Measurements from ENCODE around the gene GPR31.

Gene GPR31

DNA sequence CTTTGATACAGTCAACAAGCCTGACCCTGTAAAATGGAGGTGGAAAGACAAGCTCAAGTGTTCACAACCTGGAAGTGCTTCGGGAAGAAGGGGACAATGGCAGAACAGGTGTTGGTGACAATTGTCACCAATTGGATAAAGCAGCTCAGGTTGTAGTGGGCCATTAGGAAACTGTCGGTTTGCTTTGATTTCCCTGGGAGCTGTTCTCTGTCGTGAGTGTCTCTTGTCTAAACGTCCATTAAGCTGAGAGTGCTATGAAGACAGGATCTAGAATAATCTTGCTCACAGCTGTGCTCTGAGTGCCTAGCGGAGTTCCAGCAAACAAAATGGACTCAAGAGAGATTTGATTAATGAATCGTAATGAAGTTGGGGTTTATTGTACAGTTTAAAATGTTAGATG lies 19.9 kb downstream of the GPR31 start:
- DNase-seq (ENCODE audit: low spot score): no peak

DNA sequence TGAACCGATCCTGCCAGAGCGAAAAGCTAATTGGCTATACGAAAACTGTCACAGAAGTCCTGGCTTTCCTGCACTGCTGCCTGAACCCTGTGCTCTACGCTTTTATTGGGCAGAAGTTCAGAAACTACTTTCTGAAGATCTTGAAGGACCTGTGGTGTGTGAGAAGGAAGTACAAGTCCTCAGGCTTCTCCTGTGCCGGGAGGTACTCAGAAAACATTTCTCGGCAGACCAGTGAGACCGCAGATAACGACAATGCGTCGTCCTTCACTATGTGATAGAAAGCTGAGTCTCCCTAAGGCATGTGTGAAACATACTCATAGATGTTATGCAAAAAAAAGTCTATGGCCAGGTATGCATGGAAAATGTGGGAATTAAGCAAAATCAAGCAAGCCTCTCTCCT lies 20.7 kb downstream of the GPR31 start:
- DNase-seq (ENCODE audit: low spot score): no peak

DNA sequence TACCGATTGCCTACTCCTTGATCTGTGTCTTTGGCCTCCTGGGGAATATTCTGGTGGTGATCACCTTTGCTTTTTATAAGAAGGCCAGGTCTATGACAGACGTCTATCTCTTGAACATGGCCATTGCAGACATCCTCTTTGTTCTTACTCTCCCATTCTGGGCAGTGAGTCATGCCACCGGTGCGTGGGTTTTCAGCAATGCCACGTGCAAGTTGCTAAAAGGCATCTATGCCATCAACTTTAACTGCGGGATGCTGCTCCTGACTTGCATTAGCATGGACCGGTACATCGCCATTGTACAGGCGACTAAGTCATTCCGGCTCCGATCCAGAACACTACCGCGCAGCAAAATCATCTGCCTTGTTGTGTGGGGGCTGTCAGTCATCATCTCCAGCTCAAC lies 21.4 kb downstream of the GPR31 start:
- DNase-seq (ENCODE audit: low spot score): no peak

DNA sequence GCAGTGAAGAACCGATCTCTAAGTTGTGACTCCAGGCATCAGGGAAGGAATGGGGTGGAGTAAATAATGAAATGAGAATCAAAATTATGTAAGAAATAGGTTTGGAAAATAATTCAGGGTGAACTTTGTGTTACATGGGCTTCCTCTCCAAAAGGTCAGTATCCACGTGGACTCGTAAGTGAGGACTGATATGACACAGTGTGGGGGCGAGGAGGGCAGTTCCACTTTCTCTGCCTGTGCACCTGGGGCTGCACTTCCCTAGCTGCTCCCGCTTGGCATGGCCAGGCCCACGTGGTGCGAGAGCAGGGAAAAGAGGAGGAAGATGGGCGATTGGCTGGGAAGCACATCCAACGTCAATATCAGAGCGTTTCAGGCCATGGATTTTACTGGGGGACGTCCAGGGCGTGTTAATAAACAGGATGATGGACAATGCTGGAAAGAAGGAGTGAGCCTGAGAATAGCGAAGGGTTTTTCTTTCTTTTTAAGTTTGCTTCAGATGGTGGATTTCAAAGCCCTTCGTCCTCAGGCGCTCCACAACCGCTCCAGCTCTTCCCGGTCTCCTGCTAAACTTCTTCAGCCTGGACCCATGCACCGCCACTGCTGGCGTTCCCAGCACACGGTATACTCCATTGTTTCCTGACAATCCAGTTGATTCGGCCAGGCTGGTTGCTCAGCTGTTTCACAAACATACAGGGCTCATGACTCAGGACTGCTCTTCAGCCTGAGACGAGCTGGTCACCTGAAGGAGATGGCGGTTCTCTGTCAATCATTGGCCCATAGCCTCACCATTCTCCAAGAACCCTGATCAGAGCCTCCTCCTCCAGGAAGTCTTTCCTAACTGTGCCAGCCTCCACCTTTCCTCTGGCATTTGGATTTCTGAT lies 23.1 kb downstream of the GPR31 start:
- no peak for DNase-seq (ENCODE audit: low spot score)

DNA sequence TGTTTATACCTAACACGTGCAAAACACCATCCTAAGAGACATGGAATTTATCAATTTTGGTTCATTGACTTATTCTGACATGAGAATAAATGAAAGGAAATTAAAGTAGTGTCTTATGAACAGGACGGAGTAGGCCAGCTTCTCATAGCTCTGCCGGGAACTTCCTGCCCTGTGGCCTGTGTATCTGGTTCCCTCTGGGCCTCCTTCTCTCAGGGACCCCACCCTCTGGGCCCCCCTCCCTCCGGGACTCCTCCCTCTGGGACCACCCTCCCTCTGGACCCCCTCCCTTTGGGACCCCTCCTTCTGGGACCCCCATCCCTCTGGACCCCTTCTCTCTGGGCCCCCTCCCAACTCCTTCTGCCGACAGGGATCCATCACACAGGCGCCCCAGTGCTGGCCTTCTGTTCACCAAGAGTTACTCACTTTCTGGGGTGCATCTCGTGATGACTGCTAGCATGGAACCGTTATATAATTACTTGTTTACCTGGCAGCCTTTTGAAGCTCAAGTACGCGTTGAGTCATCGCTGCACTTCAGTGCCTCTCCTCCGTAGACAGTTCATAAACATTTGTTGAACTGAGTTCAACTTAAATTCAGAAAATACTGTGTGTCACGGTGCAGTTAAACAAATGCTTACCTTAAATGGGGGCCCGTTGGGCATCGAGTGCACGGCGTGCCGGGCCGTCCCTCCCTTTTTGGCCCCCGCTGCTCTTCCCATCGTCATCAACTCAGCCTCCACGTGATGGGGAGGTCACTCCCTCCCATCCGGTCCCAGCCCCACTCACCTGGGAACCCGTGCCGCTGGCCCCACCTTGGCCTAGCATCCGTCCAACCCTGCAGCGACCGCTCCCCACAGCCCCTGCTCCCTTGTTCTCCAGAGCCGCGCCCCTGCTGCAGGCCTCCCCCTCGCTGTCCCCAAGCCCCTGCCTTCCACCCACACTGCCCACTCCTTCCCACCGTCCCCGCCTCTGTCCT lies 26.8 kb downstream of the GPR31 start:
- no peak for DNase-seq (ENCODE audit: low spot score)

DNA sequence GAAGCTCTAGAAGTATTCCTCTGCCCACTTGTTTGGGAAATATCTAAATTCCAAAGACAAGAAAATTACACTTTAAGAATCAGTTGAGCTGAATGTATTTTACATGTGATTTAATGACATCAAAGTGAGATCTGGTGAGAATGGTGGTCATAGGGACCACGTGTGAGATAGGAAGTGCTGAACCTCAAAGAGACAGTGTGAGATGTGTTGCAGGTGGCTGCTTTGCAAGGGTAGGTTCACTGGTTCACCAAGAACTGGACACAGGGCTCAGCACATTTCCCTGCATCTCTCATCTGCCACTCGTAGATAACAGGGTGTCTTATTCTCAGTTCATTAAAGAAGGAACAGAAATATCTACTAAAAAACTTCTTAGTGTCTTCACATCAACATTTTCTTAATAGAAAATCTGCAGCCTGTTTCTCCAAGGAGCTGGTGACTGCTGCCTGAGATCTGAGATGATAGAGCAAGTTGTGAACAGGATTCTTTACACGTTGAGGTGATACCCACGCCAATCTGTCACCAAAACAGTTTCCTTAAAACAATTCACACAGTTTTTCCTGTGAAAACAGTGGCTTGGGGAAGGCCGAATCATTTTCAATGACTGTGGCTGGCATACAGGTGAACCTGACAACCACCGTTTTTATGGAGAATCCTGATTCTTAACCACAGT lies 27.6 kb downstream of the GPR31 start:
- DNase-seq (ENCODE audit: low spot score): no peak

DNA sequence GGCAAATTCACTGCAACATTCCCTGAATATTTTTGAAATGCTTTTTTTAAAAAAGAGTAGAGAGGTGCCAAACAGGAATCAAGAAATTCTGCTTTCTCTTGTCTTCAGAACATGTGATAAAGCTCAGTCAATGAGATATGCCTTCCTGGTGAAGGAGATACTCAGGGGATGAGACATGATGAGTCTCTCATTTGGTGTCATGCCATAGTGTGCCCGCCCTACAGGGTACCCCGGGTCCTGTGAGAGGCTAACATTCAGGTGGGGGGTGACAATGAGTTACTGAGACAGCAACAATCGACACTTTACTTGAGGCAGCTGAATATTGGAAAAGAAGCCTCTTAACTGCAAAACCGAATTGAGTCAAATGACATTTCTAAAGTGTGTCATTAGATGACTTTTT lies 28.2 kb downstream of the GPR31 start:
- DNase-seq (ENCODE audit: low spot score): no peak

DNA sequence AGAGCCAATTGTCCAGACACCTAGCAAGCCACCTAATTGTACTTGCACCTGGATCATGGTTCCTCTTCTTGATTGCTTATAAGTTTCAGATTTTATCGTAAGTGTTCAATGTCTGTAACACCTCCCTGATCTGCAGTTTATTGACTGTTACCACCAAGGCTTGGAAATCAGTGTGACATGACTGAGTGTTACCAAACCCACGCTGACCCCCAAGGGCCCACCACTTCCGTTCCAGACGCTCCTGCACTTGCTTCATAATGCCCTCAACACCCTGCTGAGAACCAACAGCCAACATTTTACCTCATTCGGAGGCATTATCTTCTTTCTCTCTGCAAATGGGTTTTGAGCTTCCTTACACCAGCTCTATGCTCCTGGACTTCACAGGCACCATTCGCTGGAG lies 28.6 kb downstream of the GPR31 start:
- no peak for DNase-seq (ENCODE audit: low spot score)

DNA sequence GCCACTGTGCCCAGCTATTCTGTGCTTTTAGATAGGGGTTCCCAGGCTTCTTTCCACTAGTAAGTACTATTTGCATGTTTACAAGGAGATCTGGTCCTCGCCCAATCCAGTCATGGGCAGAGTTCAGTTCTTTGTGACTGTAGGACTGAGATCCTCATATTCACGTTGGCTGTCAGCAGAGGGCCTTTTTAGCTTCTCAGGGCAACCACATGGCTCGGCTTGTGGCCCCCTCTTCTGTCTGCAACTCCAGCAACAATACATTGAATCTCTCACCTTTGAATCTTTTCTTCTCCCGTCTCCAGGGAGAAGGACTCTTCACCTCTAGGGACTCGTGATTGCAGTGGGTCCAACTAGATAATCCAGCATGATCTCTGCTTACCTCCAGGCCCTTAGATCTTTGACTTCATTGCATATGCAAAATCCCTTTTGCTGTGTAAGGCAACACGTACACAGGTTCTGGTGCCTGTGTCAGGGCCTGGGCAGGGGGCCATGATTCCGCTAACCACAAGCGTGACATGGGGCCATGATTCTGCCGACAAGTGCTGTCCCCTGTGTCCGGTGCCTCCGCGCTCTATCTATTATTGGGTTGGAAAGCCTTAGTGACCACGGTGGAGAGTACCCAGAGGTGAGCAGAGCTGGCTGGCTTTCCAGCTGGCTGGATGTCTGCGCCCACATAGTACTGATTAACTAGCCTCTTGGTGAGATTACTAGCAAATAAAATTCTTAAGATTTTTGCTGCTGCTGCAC lies 29.8 kb downstream of the GPR31 start:
- no peak for DNase-seq (ENCODE audit: low spot score)

DNA sequence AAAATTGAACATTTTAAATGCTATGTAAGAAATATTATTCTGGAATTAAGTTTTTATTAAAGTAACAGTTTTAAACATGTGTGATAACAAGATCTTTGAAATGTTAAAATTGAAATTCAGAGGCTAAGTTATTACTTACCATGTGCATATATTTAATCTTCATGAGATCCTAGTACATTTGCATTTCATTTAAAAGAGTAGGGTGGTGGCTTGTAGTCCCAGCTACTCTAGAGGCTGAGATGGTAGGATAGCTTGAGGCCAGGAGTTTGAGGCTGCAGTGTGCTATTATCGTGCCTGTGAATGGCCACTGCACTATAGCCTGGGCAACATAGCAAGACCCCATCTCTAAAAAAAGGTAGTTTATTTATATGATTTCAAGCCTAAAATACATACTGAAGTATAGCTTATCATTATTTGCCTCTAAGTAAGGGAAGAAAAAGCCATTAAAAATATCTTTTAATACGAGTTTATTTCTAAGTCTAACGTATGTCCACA lies 31.9 kb downstream of the GPR31 start:
- no peak for DNase-seq (ENCODE audit: low spot score)

DNA sequence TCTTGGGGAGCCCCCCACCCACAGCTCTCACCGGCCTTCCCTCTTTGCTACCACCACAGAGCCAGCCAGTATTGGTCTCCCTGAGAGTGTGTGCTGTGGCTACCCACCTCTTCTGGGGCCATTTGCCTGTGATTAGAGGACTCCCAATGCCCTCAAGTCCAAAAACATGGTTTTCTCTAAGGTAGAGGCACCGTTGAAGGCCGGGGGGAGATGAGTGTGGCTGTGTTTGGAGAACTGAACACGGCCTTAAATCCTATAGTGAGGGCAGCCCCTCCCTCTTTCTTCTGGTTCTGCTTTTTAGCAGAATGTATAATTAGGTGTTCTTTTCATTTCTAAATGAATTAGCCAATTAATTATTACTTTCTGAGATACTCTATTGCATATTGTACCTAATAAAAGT lies 32.4 kb downstream of the GPR31 start:
- no peak for DNase-seq (ENCODE audit: low spot score)

DNA sequence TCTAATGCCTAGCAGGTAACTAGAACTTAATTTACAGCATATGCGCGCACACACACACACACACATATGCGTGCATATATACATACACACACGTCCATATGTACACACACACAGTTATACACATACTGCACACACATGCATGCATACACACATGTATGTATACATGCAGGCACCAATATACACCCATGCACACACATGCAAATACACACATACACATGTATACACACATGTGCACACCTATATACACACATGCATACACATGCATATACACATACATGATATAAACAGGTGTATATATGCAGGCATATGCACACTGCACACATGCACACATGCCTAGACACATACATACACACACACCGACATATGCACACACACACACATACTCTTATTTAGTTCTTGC lies 33.0 kb downstream of the GPR31 start:
- no peak for DNase-seq (ENCODE audit: low spot score)

DNA sequence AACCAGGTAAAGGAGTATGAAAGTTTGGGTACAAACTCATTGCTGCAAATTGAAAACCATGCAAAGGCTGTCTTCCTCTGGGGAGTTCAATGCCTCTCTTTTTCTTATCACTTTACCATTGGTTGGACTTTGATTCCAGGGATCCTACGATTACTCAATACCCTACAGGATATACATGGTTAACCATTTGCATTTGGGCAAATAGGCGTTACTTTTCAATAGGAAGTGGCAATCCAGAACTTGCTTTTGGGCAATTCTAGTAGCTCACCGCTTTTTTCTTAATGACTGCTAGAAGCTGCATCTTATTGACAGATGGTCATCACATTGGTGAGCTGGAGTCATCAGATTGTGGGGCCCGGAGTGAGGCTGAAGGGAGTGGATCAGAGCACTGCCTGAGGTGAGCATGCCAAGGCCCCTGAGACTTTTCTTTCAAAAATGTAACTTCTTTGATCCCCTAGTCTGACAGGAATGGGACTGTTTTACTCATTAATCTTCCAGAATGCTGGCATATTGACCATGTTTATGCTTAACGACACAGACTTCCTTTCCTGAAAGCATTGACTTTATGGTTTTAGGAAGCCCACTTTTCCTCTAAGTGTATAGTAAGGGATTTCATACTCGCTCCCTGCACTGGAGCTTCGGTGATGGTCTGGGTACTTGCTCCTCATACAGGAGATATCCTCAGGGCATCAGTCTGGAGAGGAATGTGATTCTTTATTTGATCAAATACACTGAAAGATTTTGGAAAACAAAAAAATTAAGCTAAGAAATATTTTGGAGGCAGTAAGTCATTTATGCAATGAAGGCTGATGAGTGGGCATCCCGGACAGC lies 34.7 kb downstream of the GPR31 start, which contains the start of gene CCR6:
Gene CCR6 (plus strand): TSS at position 270 of the 831 bp plus-strand sequence. CDS start 13,039 bp downstream, outside the sequence.
- DNase-seq (ENCODE audit: low spot score): no peak

DNA sequence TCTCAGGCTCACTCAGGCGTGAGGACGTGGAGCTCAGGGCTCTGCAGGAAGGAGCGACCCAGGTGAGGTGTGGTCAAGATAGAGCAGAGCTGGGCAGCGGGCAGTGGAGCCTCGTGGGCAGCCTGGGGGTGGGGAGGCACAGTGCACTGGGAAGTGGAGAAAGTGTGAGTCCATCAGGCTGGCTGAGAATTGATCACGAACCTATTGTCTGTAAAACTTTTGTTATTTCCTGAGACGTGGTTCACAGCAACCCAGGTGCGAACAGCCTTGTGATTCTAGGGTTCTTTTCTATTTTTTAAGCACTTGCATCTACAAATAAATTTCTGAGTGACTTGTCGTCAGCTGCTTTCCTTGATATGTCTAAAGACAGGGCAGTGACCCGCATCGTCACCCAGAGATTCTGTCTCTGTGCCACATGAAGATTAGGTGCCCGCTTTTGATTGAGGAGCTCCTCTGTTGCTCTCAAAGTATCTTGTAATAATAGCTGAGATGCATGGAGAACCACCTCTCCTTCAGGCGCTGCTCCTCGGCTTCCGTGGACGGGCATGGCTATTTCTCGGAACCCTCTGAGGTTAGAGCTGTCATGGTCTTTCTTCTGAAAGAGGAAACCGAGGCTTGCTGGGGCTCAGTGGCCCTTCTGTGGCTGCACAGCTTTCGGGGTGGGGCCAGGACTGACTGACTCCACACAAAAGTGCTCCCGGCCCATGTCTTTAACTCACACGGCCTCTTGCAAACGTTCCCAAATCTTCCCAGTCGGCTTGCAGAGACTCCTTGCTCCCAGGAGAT lies 35.5 kb downstream of the GPR31 start:
- no peak for DNase-seq (ENCODE audit: low spot score)

DNA sequence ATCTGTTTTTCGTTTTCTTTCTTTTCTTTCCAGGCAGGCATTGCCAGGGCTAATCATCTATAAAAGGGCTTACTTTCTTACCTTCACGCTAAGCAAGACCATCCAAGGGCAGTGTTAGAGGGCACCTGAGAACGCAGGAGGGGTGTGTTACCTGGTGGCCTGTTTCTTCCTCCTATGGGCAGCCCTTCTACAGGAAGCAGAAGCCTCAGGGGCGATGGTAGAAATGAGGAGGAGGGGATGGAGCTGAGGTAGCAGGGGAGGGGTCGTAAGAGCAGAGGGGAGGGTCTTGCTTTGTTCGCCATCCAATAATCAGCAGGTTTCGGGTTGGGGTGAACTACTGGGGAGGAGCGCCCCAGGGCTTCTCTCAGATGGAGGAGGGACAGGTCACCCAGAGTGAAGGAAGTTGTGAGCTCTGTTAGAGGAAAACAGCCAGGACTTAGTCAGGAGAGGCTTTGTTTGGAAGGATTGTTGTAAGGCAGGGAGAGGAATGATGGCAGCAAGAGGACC lies 36.4 kb downstream of the GPR31 start:
- no peak for DNase-seq (ENCODE audit: low spot score)

DNA sequence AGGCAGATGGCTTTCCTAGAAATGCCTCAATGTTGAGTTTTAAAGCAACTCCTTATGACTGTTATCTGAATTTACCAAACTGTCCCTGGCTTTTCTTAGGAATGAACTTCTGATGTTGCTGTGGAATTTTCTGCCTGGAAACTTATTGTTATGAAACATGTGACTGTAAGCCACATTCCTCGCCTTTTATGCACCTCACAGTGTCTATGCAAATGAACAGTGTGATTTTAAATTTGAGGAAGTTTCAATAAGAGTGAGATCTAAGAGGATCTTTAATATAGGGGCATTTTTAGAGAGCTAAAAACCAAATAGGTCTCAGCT lies 37.2 kb downstream of the GPR31 start:
- no peak for DNase-seq (ENCODE audit: low spot score)

DNA sequence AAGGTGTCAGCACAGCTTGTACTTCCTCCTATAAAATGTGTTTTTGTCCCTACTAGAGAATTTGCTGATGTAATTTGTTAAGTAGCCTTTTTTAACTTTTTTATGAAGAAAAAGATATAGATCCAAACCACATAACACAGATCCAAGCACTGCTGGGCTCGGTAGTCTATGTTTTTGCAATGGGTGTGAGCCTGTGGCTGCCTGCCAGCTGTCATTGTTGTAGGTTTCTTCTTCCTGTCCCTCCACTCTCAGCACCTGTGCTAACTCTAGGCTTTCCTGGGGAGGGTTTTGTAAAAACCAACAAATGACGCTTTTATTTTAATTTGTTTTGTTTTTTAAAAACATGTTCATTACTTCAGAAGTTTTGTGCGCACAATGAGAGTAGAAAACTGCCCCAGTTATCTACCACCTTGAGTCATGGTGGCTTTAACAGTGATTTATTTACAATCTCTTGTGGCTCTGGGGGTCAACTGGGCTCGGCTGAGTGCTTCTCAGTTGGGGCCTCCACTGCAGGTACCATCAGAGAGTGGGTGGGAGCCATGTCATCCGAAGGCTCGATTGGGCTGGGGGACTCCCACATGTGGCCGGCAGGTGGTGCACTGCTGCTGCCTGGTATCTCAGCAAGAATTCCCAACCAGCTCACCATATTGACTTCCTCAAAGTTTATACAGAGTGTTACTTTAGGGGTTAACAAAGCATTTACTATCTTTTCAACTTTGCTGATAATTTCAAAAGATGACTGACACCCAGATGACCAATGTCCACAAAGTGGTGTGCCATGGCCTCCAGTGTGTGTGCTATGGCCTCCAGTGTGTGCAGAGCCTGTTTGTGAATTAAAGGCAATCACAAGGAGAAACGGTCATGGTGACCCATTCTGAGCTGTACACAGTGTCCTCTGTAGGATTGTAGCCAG lies 37.9 kb downstream of the GPR31 start:
- DNase-seq (ENCODE audit: low spot score): no peak

DNA sequence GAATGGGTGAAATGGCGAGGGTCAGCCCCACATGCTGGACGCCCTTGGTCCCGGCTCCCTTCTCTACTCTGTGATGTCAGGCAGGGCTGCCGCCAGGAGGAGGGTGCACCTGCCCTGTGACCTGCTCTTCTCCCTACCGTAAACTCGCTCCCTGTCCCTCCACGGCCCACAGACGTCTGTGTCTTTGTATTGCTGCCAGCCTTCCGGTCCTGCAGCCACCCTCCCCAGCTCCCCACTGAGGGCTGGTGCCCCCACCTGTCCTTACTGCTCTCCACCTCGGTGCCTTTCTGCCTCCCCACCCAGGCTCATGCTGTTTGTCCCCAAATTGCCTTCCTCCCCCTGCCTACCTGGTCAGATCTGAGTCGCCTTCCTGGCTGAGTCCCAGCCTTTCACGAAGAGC lies 38.9 kb downstream of the GPR31 start:
- DNase-seq (ENCODE audit: low spot score): no peak

DNA sequence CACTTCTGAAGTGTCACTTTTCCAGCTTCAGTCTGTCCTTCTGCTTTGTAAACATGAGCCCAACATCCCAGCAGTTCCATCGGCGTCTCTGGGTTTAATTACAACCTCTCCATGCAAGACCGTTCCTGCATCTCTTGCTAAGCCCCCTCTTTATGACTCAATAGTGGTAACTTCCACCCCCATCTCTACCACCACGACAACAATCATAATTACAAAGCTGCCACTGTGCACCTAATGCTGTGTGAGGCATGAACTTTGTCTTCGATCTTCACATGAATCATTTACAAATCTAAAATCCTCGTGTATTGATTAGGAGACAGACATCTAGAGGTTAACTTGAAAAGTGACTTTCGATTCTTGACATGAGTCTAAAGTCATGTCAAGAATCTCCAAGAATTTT lies 39.8 kb downstream of the GPR31 start:
- DNase-seq (ENCODE audit: low spot score): no peak

Data from D341Med (cell line).